Colon (tissue), 2 donors: ENCODE results near the gene ATRNL1.
"Not testable (repeated sequence)": the region's sequence is repeated elsewhere in the genome, so short reads cannot be mapped to it uniquely, and the experiment has no call there.

Experiments
- FAIRE-seq: peaks from 2 replicates; lab custom pipeline; 2012; peaks lifted over from hg19 to GRCh38; lab: Jason Lieb, UNC
- donor health status: control.
- donor health status: control.

Gene ATRNL1

DNA sequence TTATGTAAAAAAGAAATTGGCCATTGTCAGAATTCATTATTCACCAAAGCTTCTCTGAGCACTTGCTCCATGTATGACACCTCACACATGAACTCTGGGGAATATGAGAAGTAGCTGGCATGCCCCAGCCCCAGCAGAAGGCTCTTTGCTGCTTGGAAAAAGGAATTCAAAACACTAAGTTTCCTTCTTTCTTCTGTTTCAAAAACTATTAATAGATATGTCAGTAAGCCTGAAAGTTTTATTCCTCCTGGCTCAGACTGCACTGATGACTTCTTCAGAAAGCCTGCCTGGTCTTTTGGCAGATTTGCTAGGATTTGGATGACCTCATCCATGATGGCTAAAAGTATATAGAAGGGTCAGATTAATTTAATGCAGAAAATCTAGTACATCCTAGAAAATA lies 668.9 kb downstream of the ATRNL1 start:
- FAIRE-seq, result no peak

- no peak for FAIRE-seq
Measured at GRCh38 chr10:115771755-115772154, 678.6 kb downstream of the ATRNL1 start.

DNA sequence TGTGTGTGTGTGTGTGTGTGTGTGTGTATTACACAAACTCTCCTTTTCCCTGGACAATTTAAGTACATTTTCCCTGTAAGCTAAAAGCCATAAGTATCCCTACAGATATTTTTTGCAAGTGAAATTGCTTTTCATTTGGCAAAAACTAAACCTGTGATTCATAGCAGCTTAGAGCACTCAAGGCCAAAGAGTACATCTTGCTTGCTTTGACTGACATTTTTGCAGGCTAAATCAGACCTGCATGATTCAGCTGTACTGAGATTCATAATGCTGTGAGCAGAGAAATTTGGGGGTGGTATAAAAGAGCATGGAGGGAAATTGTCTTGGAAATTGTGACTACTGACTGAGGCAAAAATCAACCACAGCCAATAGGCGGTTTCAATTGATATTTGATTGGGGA lies 679.4 kb downstream of the ATRNL1 start:
- FAIRE-seq, result no peak

GRCh38 chr10:115773832-115774231 lies 680.7 kb downstream of the ATRNL1 start:
- no peak for FAIRE-seq

DNA sequence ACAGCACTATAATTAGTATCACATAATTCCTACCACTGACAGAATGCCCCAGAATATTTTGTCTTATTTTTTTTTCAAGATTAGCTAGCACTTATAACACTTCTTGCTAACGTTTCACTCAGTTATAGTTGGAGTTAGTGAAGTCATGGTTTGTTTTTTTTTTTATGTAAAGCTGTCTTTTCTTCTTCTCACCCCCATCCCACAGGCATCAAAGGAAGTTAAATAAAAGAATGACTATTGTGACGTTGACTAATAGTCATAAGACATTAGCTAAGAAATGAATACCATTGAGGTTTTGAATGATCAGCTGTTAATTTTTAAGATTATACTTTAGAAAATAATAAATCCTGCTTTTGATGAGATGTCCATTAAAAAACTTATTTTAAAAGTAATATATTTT lies 681.6 kb downstream of the ATRNL1 start:
- no peak for FAIRE-seq

DNA sequence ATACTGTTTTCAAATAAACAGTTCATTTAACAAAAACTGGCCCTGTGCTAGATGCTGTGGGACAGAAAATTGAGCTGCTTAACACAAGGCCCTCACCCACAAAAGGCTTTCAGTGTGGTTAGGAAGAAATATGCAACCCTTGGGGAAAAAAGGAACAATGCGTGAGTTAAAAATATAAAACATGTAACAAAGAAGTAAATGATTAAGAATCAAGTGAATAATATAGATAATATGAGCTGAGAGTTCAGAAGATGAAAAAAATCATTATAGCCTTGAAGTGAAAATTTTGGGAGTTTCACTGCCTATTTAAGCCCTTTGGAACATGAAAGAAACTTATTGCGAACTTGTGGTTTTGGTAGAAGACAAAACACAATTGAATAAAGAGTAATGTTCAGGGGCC lies 684.5 kb downstream of the ATRNL1 start:
- FAIRE-seq, result no peak

GRCh38 chr10:115790220-115790619 lies 697.1 kb downstream of the ATRNL1 start:
- FAIRE-seq, result no peak

GRCh38 chr10:115795964-115796363 lies 702.8 kb downstream of the ATRNL1 start:
- FAIRE-seq, result no peak

GRCh38 chr10:115801457-115801856 lies 708.3 kb downstream of the ATRNL1 start:
- no peak for FAIRE-seq

GRCh38 chr10:115801992-115802391 lies 708.8 kb downstream of the ATRNL1 start:
- no peak for FAIRE-seq

DNA sequence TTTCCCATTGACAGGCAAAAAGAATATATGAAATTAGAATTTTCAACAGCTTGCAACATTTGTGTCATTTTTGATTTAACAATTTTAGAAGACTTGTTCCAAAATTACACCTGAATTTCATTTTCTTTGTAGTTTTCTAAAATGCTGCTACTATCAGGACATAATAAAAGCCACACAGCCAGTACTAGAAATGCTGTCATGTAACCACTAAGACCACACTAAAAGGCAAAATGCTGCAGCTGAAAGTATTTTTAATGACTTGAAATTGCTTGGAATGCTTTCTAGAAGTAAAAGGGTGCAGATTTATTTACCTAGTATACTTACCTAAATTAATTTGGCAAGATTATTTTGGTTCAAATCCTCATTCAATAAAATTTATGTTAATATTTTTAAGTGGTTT lies 709.7 kb downstream of the ATRNL1 start:
- no peak for FAIRE-seq

DNA sequence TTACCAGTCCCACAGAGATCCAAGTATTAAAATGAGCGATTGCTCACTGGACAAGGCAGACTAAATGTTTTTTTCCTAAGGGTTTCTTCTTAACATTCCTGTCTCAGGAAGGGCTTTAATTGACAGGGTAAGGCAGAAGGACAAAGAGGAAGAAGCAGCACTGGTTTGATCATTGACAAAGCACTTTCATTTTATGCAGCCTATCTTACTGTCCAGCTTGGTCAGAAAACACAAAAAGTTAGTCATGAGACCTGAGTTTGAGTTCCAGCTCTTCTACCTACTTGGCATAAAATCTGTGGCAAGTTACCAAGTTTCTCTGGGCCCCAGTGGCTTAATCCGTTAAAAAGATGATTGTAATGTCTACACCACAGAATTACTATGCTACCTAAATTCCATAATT lies 721.4 kb downstream of the ATRNL1 start:
- FAIRE-seq, result no peak

DNA sequence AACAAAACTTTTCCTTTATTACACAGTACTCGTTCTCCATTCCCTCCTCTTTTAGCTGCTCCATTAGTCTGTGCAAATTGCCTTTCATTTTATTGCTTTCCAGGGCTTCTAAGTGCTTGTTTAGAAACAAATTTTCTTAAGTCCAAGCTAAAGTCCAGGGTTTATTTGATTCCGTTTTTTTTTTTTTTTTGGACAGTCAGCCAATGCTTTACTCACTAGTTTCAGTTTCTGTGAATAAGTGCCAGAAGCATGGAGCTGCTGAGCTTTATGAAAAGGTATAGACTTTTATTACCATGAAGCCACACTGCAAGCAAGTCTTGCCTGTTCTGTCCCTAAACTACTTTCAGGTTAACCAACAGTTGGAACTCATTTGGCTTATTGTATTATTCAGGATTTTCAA lies 724.8 kb downstream of the ATRNL1 start:
- no peak for FAIRE-seq

DNA sequence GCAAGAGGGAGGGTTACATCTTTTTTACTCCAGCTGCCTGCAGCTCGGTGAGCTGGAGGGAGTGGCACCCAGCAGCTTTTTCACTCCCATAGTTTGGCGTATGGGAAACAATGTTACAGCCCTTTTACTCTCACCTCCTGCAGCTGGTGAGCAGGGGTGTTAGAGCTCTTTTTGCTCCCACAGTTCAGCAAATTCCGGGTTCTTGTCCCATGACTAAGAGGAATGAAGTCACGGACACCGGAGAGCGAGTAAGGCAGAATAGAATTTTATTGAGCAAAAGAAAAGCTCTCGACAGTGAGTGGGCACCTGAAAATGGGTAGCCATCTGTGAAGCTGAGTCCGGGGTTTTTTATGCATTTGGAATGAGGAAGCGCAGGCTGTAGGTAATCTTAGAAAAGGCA lies 733.2 kb downstream of the ATRNL1 start:
- no peak for FAIRE-seq

GRCh38 chr10:115827231-115828009 lies 734.3 kb downstream of the ATRNL1 start:
- no peak for FAIRE-seq

GRCh38 chr10:115828182-115828581 lies 735.0 kb downstream of the ATRNL1 start:
- not testable (repeated sequence) for FAIRE-seq

- no peak for FAIRE-seq
Measured at GRCh38 chr10:115829521-115830205, 736.5 kb downstream of the ATRNL1 start.

DNA sequence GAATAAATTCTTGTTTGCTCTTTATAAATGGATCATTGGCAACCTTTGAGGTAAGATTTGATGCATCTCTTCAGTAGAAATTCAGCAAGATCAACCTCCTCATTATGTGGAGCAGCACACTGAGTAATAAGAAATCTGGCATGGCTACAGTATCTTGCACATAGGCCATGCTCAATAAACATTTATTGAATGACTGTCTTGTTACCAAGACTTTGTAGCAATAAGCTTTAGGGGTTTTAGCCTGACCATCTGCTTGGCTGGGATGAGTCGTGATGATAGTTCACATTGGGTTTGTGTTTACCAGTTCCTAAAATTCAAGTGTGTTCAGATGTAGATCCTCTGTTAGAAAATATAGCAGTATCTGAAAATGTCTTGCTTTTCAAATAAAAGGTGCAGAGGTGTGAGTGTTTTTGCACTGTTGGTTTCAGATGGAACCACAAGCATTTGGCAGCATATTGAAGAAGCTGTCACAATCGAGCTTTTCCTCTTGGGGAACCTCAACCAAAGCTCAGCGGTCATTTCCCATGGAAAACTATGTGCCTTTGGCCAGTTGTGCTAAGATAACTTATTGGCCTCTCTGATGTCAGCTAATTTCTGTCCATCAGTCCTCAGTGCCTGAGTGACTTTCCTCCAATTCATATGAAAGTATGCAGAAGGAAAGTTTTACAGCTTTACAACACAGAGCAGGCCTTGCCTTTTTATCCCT lies 737.3 kb downstream of the ATRNL1 start:
- no peak for FAIRE-seq

- FAIRE-seq, result no peak
Measured at GRCh38 chr10:115831016-115831415, 737.9 kb downstream of the ATRNL1 start.

- no peak for FAIRE-seq
Measured at GRCh38 chr10:115833119-115833518, 740.0 kb downstream of the ATRNL1 start.

DNA sequence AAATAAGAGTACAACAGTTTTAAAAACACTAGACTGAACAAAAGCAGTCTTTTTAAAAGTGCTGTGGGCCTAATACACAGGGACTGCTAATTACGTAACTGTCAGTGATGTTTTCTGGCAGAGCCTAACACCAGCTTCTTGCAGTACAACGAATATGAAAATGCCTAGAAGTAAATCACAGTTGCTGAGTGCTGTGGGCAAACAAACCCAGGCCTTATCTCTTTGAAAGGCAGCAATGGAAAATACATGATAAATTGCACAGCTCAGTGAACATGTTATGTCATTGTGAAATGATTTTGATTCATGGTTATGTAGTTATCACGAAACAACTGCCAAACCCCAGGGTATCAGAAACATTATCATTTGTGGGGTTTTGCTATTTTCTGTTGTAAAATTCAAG lies 751.4 kb downstream of the ATRNL1 start:
- no peak for FAIRE-seq

DNA sequence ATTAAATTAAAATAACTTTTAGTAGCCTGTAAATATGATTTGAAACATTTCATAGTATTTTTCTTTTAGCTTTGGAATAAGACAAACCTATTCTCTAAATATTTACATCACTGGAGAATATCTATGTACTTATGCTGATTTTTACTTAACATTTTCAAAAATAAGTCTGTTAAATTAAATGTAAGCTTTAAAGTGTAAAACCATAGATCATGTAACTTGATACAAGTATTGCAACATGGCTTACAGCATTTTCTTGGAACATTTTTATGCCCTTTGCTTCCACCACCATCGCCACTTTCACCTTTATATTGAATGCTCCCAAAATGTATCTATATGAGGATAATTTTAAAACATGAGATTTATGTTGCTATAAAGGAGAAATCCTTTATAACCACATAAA lies 752.8 kb downstream of the ATRNL1 start:
- FAIRE-seq, result no peak

- FAIRE-seq, result no peak
Measured at GRCh38 chr10:115846528-115846927, 753.4 kb downstream of the ATRNL1 start.
